ENCODE data around the gene AQP6.

DNA sequence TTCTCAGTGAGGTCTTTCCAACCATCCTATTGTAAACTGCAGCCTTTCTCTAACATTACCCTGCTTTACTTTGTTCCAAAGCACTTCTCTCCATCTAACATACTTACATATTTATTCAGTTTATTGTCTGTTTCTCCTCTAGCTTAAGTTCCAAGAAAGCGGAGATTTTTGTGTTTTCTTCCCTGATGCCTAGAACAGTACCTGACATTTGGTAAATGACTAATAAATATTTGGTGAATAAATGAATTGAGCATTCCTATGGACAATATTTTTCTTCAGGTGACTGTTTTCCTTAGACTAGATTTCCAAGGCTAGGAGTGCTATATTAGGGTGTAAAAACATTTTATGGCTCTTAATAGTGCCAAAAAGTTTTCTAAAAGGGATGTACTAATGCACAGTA, 50.2 kb downstream of the AQP6 start:
- no peak for TF ChIP-seq RCOR1 (IDR thresholded peaks at IDR 0.05; ENCODE audit: low read length)
- no peak for TF ChIP-seq CTCF (IDR thresholded peaks at IDR 0.05)
- TF ChIP-seq TAF1 (IDR thresholded peaks at IDR 0.05; ENCODE audit: borderline replicate concordance, low read depth, low read length) = no peak
- TF ChIP-seq POLR2AphosphoS5 (IDR thresholded peaks at IDR 0.05; ENCODE audit: low read depth, low read length) = no peak
- TF ChIP-seq REST (IDR thresholded peaks at IDR 0.05; ENCODE audit: low read depth, low read length) = no peak
- no peak for TF ChIP-seq USF1 (IDR thresholded peaks at IDR 0.05; ENCODE audit: borderline replicate concordance, low read depth)
- TF ChIP-seq USF2 (IDR thresholded peaks at IDR 0.05; ENCODE audit: borderline replicate concordance, low read depth, low read length) = no peak

Data from SK-N-SH (cell line).